HG02840 (cell line): Measurements from ENCODE around the gene CARNS1.

Source experiments
- ATAC-seq: cut with Tn5 transposase; IDR thresholded peaks from one replicate; pipeline ENCODE4 v1.9.1; 2021; ENCODE audit warnings: mild to moderate bottlenecking, moderate library complexity, moderate number of reproducible peaks; ENCODE audit not compliant: unreplicated experiment, low FRiP score

Gene CARNS1, protein sequence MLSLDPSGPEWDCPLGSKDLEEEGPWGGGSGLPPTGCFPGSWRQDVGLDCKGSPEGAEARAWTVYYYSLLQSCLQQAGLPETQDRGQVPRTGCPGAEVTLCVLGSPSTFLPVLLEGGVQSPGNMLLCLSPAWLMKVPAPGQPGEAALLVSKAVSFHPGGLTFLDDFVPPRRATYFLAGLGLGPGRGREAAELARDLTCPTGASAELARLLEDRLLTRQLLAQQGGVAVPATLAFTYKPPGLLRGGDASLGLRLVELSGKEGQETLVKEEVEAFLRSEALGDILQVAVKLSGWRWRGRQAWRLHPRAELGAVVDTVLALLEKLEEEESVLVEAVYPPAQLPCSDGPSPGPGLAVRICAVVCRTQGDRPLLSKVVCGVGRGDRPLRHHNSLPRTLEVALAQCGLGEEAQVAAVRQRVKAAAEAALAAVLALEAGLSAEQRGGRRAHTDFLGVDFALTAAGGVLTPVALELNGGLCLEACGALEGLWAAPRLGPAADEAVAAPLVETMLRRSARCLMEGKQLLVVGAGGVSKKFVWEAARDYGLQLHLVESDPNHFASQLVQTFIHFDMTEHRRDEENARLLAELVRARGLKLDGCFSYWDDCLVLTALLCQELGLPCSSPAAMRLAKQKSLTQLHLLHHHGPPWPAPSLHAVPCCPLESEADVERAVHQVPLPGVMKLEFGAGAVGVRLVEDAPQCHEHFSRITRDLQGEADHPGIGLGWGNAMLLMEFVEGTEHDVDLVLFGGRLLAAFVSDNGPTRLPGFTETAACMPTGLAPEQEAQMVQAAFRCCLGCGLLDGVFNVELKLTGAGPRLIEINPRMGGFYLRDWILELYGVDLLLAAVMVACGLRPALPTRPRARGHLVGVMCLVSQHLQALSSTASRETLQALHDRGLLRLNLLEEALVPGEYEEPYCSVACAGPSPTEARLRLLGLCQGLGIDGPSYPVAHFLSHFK

DNA sequence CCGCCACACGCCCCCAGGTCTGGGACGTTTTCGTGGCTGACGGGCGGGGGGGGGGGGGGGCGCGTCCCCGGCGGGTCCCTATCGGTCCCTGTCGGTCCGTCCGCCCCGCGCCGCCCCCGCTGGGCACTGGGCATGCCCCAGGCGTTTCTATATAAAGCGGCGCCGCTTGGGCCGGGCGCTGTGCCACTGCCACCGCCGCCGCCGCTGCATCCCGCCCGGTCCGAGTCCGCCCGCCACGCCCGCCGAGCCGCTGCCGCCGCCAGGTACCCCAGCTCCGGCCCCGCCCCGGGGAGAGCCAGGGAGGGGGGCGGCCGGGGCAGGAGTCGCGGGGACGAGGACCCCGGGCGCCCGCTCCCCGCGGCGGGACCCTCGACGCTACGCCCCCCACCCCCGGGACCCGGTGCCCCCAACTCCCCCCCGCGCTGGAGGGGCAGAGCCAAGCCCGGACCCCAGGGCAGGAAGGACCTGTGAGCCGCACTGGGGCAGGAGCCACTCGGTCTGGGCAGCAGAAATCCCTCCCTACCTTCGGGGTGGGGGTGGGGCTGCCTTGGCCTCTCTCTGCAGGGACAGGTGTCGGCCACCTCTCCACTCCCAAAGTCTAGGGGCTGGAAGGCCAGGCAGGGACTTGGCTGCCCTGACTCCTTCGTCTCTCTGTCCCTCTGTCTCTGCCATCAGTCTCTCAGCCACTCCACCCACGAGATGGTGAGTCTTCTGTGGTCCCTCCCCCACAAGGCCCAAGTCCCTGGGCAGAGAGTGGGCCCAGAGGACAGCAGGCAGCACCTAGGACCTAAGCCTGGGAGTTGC lies at the start of gene CARNS1:
Gene CARNS1, plus strand, starts transcription at position 178 of the 804 bp plus-strand sequence. Its CDS starts 522 bp downstream, at position 700.
- no peak for ATAC-seq

GRCh38 chr11:67365736-67366444 lies 49.6 kb upstream of the CARNS1 start:
- no peak for ATAC-seq

DNA sequence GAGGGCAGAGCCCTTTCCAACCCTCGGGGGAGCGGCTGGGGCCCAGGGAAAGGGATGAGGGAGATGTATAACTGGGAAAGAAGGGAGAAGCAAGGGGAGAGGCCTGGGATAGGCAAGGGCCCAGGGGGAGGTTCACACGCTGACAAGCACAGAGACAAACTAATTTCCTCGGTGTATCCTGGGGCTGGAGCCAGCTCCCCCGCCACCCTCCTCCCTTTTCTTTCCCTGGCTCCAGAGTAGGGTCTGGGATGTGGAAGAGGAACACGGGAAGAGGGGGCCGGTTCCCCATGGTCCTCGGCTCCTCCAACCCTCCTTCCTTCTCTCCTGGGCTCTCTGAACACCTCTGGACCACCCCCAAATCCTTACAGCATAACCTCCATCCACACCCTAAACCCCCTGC lies 48.9 kb upstream of the CARNS1 start:
- no peak for ATAC-seq

DNA sequence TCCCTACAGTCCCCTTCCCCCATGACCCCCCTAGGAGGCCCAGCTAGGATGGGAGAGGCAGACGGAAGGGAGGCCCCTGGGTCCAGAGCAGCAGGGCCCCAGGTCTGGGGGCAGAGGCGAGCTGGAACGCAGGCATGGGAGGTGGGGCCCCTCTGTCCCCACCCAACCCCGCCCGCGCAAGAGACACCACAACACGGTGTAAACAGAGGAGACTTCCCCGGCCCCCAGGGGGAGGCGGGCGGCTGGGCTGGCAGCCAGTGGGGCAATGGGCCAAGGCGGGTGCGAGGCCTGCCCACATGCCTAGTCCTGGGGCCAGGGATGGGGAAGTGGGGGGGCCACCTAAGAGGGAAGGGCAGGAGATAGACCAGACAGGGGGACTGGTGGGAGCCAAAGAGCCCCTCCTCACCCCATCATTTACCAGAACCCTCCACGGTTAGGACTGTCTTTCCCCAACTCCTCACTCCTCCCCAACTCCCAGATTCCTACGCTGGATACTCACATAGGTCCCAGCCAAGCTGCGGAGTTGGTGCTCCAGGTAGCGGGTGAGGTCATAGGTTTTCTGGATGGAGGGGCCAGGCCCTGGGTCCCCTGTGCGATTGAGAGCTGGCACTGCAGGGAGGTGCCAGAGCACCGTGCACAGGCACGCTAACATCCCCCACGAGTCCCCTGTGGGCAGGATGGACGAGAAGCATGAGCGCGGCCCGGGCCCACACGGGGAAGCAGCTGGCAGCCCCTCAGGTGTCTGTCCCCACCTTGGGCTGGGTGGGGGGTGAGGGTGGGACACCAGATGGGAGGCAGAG lies 48.3 kb upstream of the CARNS1 start:
- no peak for ATAC-seq

GRCh38 chr11:67367761-67368227 lies 47.7 kb upstream of the CARNS1 start:
- no peak for ATAC-seq

- no peak for ATAC-seq
Observed at GRCh38 chr11:67368621-67369020, 46.9 kb upstream of the CARNS1 start.

- no peak for ATAC-seq
Observed at GRCh38 chr11:67369275-67369674, 46.2 kb upstream of the CARNS1 start.

DNA sequence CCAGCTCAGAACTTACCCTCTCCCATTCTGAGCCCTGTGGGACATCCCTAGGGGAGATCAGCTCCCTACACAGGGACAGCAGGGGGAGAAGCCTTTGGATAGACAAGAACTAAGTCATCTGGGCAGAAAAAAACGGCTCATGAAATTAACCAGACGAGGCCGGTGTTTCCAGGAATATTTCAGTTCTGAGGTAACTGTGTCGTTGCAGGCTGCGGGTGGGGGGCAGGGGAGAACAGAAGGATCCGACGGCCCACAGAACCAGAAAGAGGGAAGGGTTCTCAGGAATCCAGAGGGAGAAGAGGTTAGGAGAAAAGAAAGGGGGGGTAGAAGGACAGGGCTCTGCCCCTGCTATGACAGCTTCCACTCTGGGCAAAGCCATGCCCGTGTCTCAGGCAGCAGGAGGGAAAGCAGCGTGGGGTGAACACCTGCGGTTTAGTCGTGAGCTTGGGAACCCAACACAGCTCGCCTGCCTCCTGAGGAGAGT lies 45.6 kb upstream of the CARNS1 start:
- no peak for ATAC-seq

- no peak for ATAC-seq
Observed at GRCh38 chr11:67370351-67371076, 45.0 kb upstream of the CARNS1 start.

- ATAC-seq = no peak
Observed at GRCh38 chr11:67371189-67371910, 44.1 kb upstream of the CARNS1 start.

- ATAC-seq = no peak
Observed at GRCh38 chr11:67371911-67372320, 43.6 kb upstream of the CARNS1 start.

DNA sequence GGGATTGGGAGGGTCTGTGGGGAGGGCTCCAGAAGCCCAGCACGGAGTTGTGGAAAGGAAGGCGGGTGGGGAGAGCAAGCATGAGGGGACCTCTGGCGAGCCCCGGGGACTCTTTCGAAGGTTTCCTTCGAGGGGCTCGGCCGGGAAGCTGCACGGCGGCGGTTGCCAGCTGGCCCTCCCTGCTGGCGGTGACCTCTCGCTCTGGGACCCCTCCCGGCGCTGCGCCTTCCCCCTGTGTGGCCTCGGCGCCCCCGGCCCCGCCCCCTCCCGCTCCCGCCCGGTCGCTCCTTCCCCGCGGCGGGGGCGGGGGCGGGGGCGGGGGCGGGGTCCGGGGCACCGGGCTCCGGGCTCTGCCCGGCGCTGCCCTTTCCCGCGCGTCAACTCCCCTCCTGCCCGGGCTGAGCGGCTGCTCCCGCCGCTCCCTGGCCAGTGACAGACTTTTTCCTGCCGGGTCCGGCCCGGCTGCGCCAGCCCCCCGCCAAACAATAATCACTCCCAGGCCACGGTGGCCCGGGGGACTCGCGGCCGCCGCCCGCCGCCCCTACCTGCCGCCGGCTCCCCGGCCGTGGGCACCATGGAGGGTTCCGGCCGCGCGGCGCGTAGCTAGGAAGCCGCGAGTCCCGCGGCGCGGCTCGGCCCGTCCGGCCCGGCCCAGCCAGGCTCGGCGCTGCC lies 43.0 kb upstream of the CARNS1 start:
- ATAC-seq = no peak

GRCh38 chr11:67372993-67373647 lies 42.4 kb upstream of the CARNS1 start, which contains the start of gene CLCF1:
Gene CLCF1 (minus strand): TSS chr11:67373598. CDS start chr11:67373539, 59 bp downstream.
- ATAC-seq = no peak

GRCh38 chr11:67373648-67374570 lies 41.6 kb upstream of the CARNS1 start:
- ATAC-seq = no peak

- no peak for ATAC-seq
Observed at GRCh38 chr11:67374571-67375281, 40.8 kb upstream of the CARNS1 start.
